ENCODE data around the gene LHX3.

- TF ChIP-seq CTCF (IDR thresholded peaks at IDR 0.05; ENCODE audit: low read length) (no peak), EZH2 (optimal IDR thresholded peaks at IDR 0.05; ENCODE audit: low read depth, low read length) (no peak)
Observed at GRCh38 chr9:136247551-136247916, 42.6 kb upstream of the LHX3 start.
